ENCODE measurements around the gene LGI1. TPM values are rescaled to one million over a fixed set of nuclear protein-coding genes. Genes with fewer than 3 reads are reported as not detected.

The LGI1 gene
- total RNA-seq = not detected in 2 replicates

DNA sequence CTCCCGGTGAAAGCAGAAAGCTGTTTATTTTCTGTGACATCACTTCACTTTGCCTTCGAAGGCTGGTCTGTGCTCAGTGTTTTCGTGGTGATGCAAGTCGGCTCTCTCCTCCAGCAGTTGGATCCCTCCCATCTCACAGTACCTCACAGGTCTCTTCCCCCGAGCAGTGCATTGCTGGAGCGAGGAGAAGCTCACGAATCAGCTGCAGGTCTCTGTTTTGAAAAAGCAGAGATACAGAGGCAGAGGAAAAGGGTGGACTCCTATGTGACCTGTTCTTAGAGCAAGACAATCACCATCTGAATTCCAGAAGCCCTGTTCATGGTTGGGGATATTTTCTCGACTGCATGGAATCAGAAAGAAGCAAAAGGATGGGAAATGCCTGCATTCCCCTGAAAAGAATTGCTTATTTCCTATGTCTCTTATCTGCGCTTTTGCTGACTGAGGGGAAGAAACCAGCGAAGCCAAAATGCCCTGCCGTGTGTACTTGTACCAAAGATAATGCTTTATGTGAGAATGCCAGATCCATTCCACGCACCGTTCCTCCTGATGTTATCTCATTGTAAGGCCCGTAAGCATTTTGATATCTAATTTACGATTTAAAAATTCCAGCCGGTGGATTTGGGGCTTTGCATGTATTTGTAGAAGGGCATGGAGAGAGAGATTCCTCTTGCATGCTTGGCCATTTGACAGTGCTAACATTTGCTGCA, at the start of gene LGI1:
TSS of gene LGI1 (plus strand) at position 136 of the 707 bp plus-strand sequence. CDS start at position 345, 209 bp downstream.

Other genes starting within 250 kb of the LGI1 start
- gene FFAR4, start 191.3 kb upstream of the LGI1 start, total RNA-seq = not detected in 2 replicates
- gene RBP4, start 156.7 kb upstream of the LGI1 start, total RNA-seq = not detected in 2 replicates
- not detected in 2 replicates for gene PDE6C, start 145.4 kb upstream of the LGI1 start, total RNA-seq
- 8.2 and 9.4 TPM in 2 replicates for gene FRA10AC1, start 55.3 kb upstream of the LGI1 start, total RNA-seq
- gene SLC35G1, start 136.0 kb downstream of the LGI1 start, total RNA-seq = 3.3 and 4.5 TPM in 2 replicates
- under 0.01 and 0.10 TPM in 2 replicates for gene PLCE1, start 236.0 kb downstream of the LGI1 start, total RNA-seq